CD4-positive, alpha-beta T cell treated with Interleukin-1 beta for 1 hour (primary cell): ENCODE measurements around the gene GALNT2.

Experiments
- DNase-seq, 2 donors: peaks; one replicate each; pipeline ENCODE4 v3.0.0-alpha.2; 2020 to 2022

GALNT2 gene

GRCh38 chr1:230267338-230268065 lies 200.5 kb downstream of the GALNT2 start:
- no peak for DNase-seq

- DNase-seq: no peak
Measured at GRCh38 chr1:230268371-230269170, 201.5 kb downstream of the GALNT2 start.

- no peak for DNase-seq
Measured at GRCh38 chr1:230270185-230270558, 203.1 kb downstream of the GALNT2 start.

GRCh38 chr1:230270559-230271281 lies 203.7 kb downstream of the GALNT2 start:
- peak in 1 of 2 donors; percentile 5 for DNase-seq

GRCh38 chr1:230271300-230272035 lies 204.4 kb downstream of the GALNT2 start:
- DNase-seq: no peak

- no peak for DNase-seq
Measured at GRCh38 chr1:230272557-230272956, 205.5 kb downstream of the GALNT2 start.

GRCh38 chr1:230273141-230273710 lies 206.2 kb downstream of the GALNT2 start:
- no peak for DNase-seq

GRCh38 chr1:230274254-230274653 lies 207.2 kb downstream of the GALNT2 start:
- no peak for DNase-seq

GRCh38 chr1:230276401-230276800 lies 209.4 kb downstream of the GALNT2 start:
- no peak for DNase-seq

GRCh38 chr1:230277201-230278025 lies 210.4 kb downstream of the GALNT2 start:
- DNase-seq: no peak

- no peak for DNase-seq
Measured at GRCh38 chr1:230278376-230278775, 211.3 kb downstream of the GALNT2 start.

- no peak for DNase-seq
Measured at GRCh38 chr1:230278871-230279582, 212.0 kb downstream of the GALNT2 start.

- no peak for DNase-seq
Measured at GRCh38 chr1:230279583-230279945, 212.5 kb downstream of the GALNT2 start.

- no peak for DNase-seq
Measured at GRCh38 chr1:230280054-230280795, 213.2 kb downstream of the GALNT2 start.

- no peak for DNase-seq
Measured at GRCh38 chr1:230280906-230281413, 213.9 kb downstream of the GALNT2 start.

GRCh38 chr1:230281556-230281955 lies 214.5 kb downstream of the GALNT2 start:
- no peak for DNase-seq

- no peak for DNase-seq
Measured at GRCh38 chr1:230282157-230282556, 215.1 kb downstream of the GALNT2 start.

- DNase-seq: no peak
Measured at GRCh38 chr1:230283678-230284077, 216.6 kb downstream of the GALNT2 start.

GRCh38 chr1:230284891-230285290 lies 217.9 kb downstream of the GALNT2 start:
- DNase-seq: no peak

GRCh38 chr1:230285351-230285750 lies 218.3 kb downstream of the GALNT2 start:
- DNase-seq: no peak
